Esophagus squamous epithelium (tissue), 5 donors: ENCODE results near the gene SSTR3. TPM values are rescaled to one million over a fixed set of nuclear protein-coding genes. Genes with fewer than 3 reads are reported as not detected.

Experiments used
- DNase-seq: peaks from one replicate; lab custom pipeline; 2025; lab: John Stamatoyannopoulos, UW
- H3K27ac ChIP-seq, 4 donors: fragments of 200-600 bp; sonication (generic); one replicate each; pipeline ENCODE4 v1.5.1; 2016 to 2019; ENCODE audit warnings: mild to moderate bottlenecking in 1 of 4
- H3K27me3 ChIP-seq, 4 donors: fragments of 200-600 bp; sonication (generic); 1 replicate in 3 of 4; 2 replicates in 1 of 4; pipeline versions ENCODE4 v1.5.1 to v1.6.0; 2017 to 2021; ENCODE audit warnings: antibody characterized with exemption in 1 of 4
- H3K36me3 ChIP-seq, 3 donors: fragments of 200-600 bp; sonication (generic); one replicate each; pipeline ENCODE4 v1.5.1; 2016 to 2019
- H3K4me1 ChIP-seq, 3 donors: fragments of 200-600 bp; sonication (generic); one replicate each; pipeline ENCODE4 v1.5.1; 2017 to 2019
- H3K4me3 ChIP-seq, 4 donors: fragments of 200-600 bp; sonication (generic); 1 replicate in 3 of 4; 2 replicates in 1 of 4; pipeline ENCODE4 v1.5.1; 2016 to 2019; ENCODE audit warnings: mild to moderate bottlenecking in 2 of 4, moderate library complexity in 1 of 4
- H3K9me3 ChIP-seq, 3 donors: fragments of 200-600 bp; sonication (generic); one replicate each; pipeline ENCODE4 v1.5.1; 2016 to 2019
- CTCF ChIP-seq, 6 experiments: fragments of 450-650 bp in 4 of 6; fragments of 200-600 bp in 2 of 6; sonication (generic) in 2 of 6; IDR thresholded peaks; one replicate each; pipeline ENCODE4 v1.5.1; 2016 to 2019; ENCODE audit warnings: antibody characterized with exemption in 6 of 6, mild to moderate bottlenecking in 4 of 6, moderate library complexity in 4 of 6
- POLR2A ChIP-seq, 4 donors: fragments of 450-650 bp; IDR thresholded peaks; one replicate each; pipeline ENCODE4 v1.6.1; 2017; ENCODE audit warnings: antibody characterized with exemption in 4 of 4, mild to moderate bottlenecking in 4 of 4, moderate library complexity in 3 of 4
- WGBS, 2 donors: methylation state at CpG; one replicate each; pipeline ENCODE4 v1.1.5; 2018; 5-methylcytosine and 5-hydroxymethylcytosine counted together
- intact Hi-C: fragments of 100-400 bp; cut with DNase I; formaldehyde crosslinking; loops from one replicate; pipeline ENCODE4 v1.15.0; 2022
- total RNA-seq, 4 donors: library from RNA; depleted of rRNA; stranded (reverse); fragments of >200 nt; gene quantifications; one replicate each; pipeline ENCODE4 v1.1.0, GENCODE V29; 2016
- donor health status: DM: yes; HTN: yes; CAD: no.

The SSTR3 gene
- total RNA-seq, 4 donors from 2014 or later: not detected

GRCh38 chr22:37187552-37187890 is 24.8 kb downstream of the SSTR3 start:
- TF ChIP-seq POLR2A (IDR thresholded peaks at IDR 0.05): no peak
- TF ChIP-seq CTCF (IDR thresholded peaks at IDR 0.05): no peak
- intact Hi-C loops: no loop called here
- WGBS, 2 donors: 7 to 23% methylated on average over 5 of the region's 5 CpGs
- Histone ChIP-seq H3K36me3 (peaks cover 0 to under 1% (median 0%) of the 10 kb centered on the region in 3 donors), H3K27me3 (no peaks in the 10 kb centered on the region), H3K9me3 (no peaks in the 10 kb centered on the region), H3K4me1 (peaks cover 27 to 66% (median 31%) of the 10 kb centered on the region in 3 donors), H3K27ac (peak overlapping the region; percentile 75 to 91 (median 88)), H3K4me3 (peak overlapping the region in 3 of 4 donors; percentile 32 to 56 (median 38))
- DNase-seq: no peak

- intact Hi-C loops: no loop called here
- 45 to 69% methylated on average over 4 of the region's 4 CpGs for WGBS, 2 donors
- DNase-seq: no peak
- Histone ChIP-seq H3K9me3 (no peaks in the 10 kb centered on the region), H3K36me3 (peaks cover 0 to 5% (median 0%) of the 10 kb centered on the region in 3 donors), H3K27me3 (no peaks in the 10 kb centered on the region), H3K27ac (peak overlapping the region; percentile 75 to 91 (median 88)), H3K4me3 (peak overlapping the region in 1 of 4 donors; percentile 32), H3K4me1 (peaks cover 27 to 66% (median 31%) of the 10 kb centered on the region in 3 donors)
- TF ChIP-seq POLR2A (IDR thresholded peaks at IDR 0.05) (no peak), CTCF (IDR thresholded peaks at IDR 0.05) (no peak)
These were observed 25.2 kb downstream of the SSTR3 start for GRCh38 chr22:37186997-37187522.

GRCh38 chr22:37186228-37186996 is 25.9 kb downstream of the SSTR3 start:
- no peaks in the 10 kb centered on the region for H3K9me3 ChIP-seq
- no peaks in the 10 kb centered on the region for H3K27me3 ChIP-seq
- no peak for TF ChIP-seq POLR2A (IDR thresholded peaks at IDR 0.05)
- no peak for TF ChIP-seq CTCF (IDR thresholded peaks at IDR 0.05)
- no peak overlapping the region for H3K4me3 ChIP-seq
- intact Hi-C loops: no loop called here
- H3K27ac ChIP-seq: peak overlapping the region in 2 of 4 donors; percentile 86 to 91
- WGBS, 2 donors: 55 to 61% methylated on average over 9 of the region's 9 CpGs
- H3K4me1 ChIP-seq: peaks cover 27 to 66% (median 31%) of the 10 kb centered on the region in 3 donors
- DNase-seq: no peak
- H3K36me3 ChIP-seq: peaks cover 0 to 8% (median 0%) of the 10 kb centered on the region in 3 donors

- TF ChIP-seq CTCF (IDR thresholded peaks at IDR 0.05) (no peak), POLR2A (IDR thresholded peaks at IDR 0.05) (no peak)
- Histone ChIP-seq H3K36me3 (peaks cover 0 to 8% (median 0%) of the 10 kb centered on the region in 3 donors), H3K4me1 (peaks cover 27 to 65% (median 31%) of the 10 kb centered on the region in 3 donors), H3K4me3 (no peak overlapping the region), H3K9me3 (no peaks in the 10 kb centered on the region), H3K27ac (no peak overlapping the region), H3K27me3 (no peaks in the 10 kb centered on the region)
- WGBS, 2 donors: 58 to 74% methylated on average over 6 to 8 of the region's 13 CpGs
- intact Hi-C loops: no loop called here
- no peak for DNase-seq
These were observed 26.5 kb downstream of the SSTR3 start for GRCh38 chr22:37185646-37186227.
